ENCODE results near the gene CCDC88B.

DNA sequence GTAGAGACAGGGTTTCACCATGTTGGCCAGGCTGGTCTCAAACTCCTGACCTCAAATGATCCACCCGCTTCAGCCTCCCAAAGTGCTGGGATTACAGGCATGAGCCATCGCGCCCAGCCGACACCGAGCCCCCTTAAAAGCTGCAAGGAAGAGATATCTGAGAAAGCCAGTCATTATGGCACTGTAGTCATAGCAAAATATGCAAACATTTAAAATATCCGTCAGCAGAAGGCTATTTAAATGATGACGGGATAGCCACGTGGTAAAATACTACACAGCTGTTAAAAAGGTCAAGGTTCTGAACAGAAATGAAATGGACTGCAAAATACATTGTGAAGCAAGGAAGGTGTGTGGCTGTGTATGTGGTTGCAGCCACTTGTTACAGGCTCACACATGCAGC, 6.4 kb upstream of the CCDC88B start:
- TF ChIP-seq POLR2A (conservative IDR thresholded peaks at IDR 0.05) (no peak), TRIM28 (IDR thresholded peaks at IDR 0.05) (no peak), ZNF696 (CRISPR knock-in tag; conservative IDR thresholded peaks at IDR 0.05) (no peak), PHF8 (IDR thresholded peaks at IDR 0.05; ENCODE audit: borderline replicate concordance, low read length) (no peak), YY1 (IDR thresholded peaks at IDR 0.05; ENCODE audit: borderline replicate concordance in 1 of 3, control insufficient read depth in 1 of 3, extremely low read depth in 1 of 3, insufficient read depth in 3 of 3, insufficient read length in 1 of 3, insufficient replicate concordance in 2 of 3, low read depth in 1 of 3, low read length in 2 of 3) (no peak), FOXA1 (IDR thresholded peaks at IDR 0.05; ENCODE audit: borderline replicate concordance) (no peak), MXI1 (IDR thresholded peaks at IDR 0.05; ENCODE audit: low read depth, low read length) (no peak), GTF2F1 (IDR thresholded peaks at IDR 0.05; ENCODE audit: low read depth, low read length) (no peak), CHD1 (IDR thresholded peaks at IDR 0.05; ENCODE audit: low read length) (no peak)
- TF ChIP-seq, protein P1, sequence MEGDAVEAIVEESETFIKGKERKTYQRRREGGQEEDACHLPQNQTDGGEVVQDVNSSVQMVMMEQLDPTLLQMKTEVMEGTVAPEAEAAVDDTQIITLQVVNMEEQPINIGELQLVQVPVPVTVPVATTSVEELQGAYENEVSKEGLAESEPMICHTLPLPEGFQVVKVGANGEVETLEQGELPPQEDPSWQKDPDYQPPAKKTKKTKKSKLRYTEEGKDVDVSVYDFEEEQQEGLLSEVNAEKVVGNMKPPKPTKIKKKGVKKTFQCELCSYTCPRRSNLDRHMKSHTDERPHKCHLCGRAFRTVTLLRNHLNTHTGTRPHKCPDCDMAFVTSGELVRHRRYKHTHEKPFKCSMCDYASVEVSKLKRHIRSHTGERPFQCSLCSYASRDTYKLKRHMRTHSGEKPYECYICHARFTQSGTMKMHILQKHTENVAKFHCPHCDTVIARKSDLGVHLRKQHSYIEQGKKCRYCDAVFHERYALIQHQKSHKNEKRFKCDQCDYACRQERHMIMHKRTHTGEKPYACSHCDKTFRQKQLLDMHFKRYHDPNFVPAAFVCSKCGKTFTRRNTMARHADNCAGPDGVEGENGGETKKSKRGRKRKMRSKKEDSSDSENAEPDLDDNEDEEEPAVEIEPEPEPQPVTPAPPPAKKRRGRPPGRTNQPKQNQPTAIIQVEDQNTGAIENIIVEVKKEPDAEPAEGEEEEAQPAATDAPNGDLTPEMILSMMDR (IDR thresholded peaks at IDR 0.05 in 2 of 3, conservative IDR thresholded peaks at IDR 0.05 in 1 of 3; ENCODE audit: insufficient read depth in 2 of 3, low read depth in 1 of 3, low read length in 3 of 3): no peak
